Islet precursor cell (in vitro differentiated cells): ENCODE measurements around the gene PRELID2.

ENCODE experiments used
- DNase-seq: peaks from one replicate; pipeline ENCODE4 v3.0.0-alpha.2; 2018

The PRELID2 gene

GRCh38 chr5:145792840-145793239 is 42.3 kb downstream of the PRELID2 start:
- DNase-seq = no peak

GRCh38 chr5:145791866-145792265 is 43.3 kb downstream of the PRELID2 start:
- DNase-seq = no peak

GRCh38 chr5:145787996-145788395 is 47.1 kb downstream of the PRELID2 start:
- no peak for DNase-seq

- DNase-seq = no peak
Observed at GRCh38 chr5:145787507-145787906, 47.6 kb downstream of the PRELID2 start.

GRCh38 chr5:145787001-145787400 is 48.1 kb downstream of the PRELID2 start:
- DNase-seq = no peak

- DNase-seq = no peak
Observed at GRCh38 chr5:145780982-145781381, 54.2 kb downstream of the PRELID2 start.

- DNase-seq = no peak
Observed at GRCh38 chr5:145778144-145778900, 56.8 kb downstream of the PRELID2 start.

GRCh38 chr5:145777445-145778063 is 57.6 kb downstream of the PRELID2 start:
- no peak for DNase-seq

GRCh38 chr5:145776886-145777285 is 58.3 kb downstream of the PRELID2 start:
- DNase-seq = no peak

GRCh38 chr5:145775893-145776444 is 59.2 kb downstream of the PRELID2 start:
- DNase-seq = no peak

GRCh38 chr5:145775411-145775810 is 59.7 kb downstream of the PRELID2 start:
- DNase-seq = no peak

- DNase-seq = no peak
Observed at GRCh38 chr5:145774442-145774841, 60.7 kb downstream of the PRELID2 start.

- no peak for DNase-seq
Observed at GRCh38 chr5:145772466-145772865, 62.7 kb downstream of the PRELID2 start.

GRCh38 chr5:145768863-145769262 is 66.3 kb downstream of the PRELID2 start:
- no peak for DNase-seq

- no peak for DNase-seq
Observed at GRCh38 chr5:145764325-145764724, 70.8 kb downstream of the PRELID2 start.

GRCh38 chr5:145762833-145763232 is 72.3 kb downstream of the PRELID2 start:
- DNase-seq = no peak

- DNase-seq = no peak
Observed at GRCh38 chr5:145761254-145761653, 73.9 kb downstream of the PRELID2 start.

- DNase-seq = no peak
Observed at GRCh38 chr5:145760660-145761059, 74.5 kb downstream of the PRELID2 start.

- DNase-seq = no peak
Observed at GRCh38 chr5:145752947-145753346, 82.2 kb downstream of the PRELID2 start.

- DNase-seq = no peak
Observed at GRCh38 chr5:145752534-145752933, 82.6 kb downstream of the PRELID2 start.

- DNase-seq = no peak
Observed at GRCh38 chr5:145750199-145750598, 84.9 kb downstream of the PRELID2 start.

- DNase-seq = peak; percentile 53
Observed at GRCh38 chr5:145743396-145744061, 91.6 kb downstream of the PRELID2 start.

- DNase-seq = no peak
Observed at GRCh38 chr5:145739843-145740242, 95.3 kb downstream of the PRELID2 start.

GRCh38 chr5:145738227-145738626 is 96.9 kb downstream of the PRELID2 start:
- no peak for DNase-seq
